ENCODE results near the gene RPP38.

The RPP38 gene

GRCh38 chr10:15112657-15113056 lies 15.5 kb downstream of the RPP38 start:
- DNase-seq (ENCODE audit: low spot score) = no peak

- DNase-seq (ENCODE audit: low spot score) = no peak
Observed at GRCh38 chr10:15113766-15114165, 16.6 kb downstream of the RPP38 start.

- no peak for DNase-seq (ENCODE audit: low spot score)
Observed at GRCh38 chr10:15116225-15116624, 19.1 kb downstream of the RPP38 start.

GRCh38 chr10:15118615-15119014 lies 21.5 kb downstream of the RPP38 start:
- DNase-seq (ENCODE audit: low spot score) = no peak

- no peak for DNase-seq (ENCODE audit: low spot score)
Observed at GRCh38 chr10:15120523-15120922, 23.4 kb downstream of the RPP38 start.

GRCh38 chr10:15121707-15122106 lies 24.6 kb downstream of the RPP38 start:
- no peak for DNase-seq (ENCODE audit: low spot score)

- DNase-seq (ENCODE audit: low spot score) = no peak
Observed at GRCh38 chr10:15122477-15123030, 25.4 kb downstream of the RPP38 start.

GRCh38 chr10:15123749-15124184 lies 26.6 kb downstream of the RPP38 start:
- no peak for DNase-seq (ENCODE audit: low spot score)

- DNase-seq (ENCODE audit: low spot score) = no peak
Observed at GRCh38 chr10:15124190-15124589, 27.0 kb downstream of the RPP38 start.

GRCh38 chr10:15124908-15125307 lies 27.8 kb downstream of the RPP38 start:
- DNase-seq (ENCODE audit: low spot score) = no peak

- no peak for DNase-seq (ENCODE audit: low spot score)
Observed at GRCh38 chr10:15131330-15131729, 34.2 kb downstream of the RPP38 start.

- DNase-seq (ENCODE audit: low spot score) = no peak
Observed at GRCh38 chr10:15136129-15137035, 39.2 kb downstream of the RPP38 start.

- DNase-seq (ENCODE audit: low spot score) = no peak
Observed at GRCh38 chr10:15137036-15137359, 39.8 kb downstream of the RPP38 start.

GRCh38 chr10:15137636-15138035 lies 40.5 kb downstream of the RPP38 start:
- DNase-seq (ENCODE audit: low spot score) = no peak

- no peak for DNase-seq (ENCODE audit: low spot score)
Observed at GRCh38 chr10:15140698-15141097, 43.5 kb downstream of the RPP38 start.

GRCh38 chr10:15141136-15142054 lies 44.2 kb downstream of the RPP38 start:
- peak; percentile 74 for DNase-seq (ENCODE audit: low spot score)

GRCh38 chr10:15144788-15145187 lies 47.6 kb downstream of the RPP38 start:
- no peak for DNase-seq (ENCODE audit: low spot score)

- no peak for DNase-seq (ENCODE audit: low spot score)
Observed at GRCh38 chr10:15146366-15146765, 49.2 kb downstream of the RPP38 start.

- no peak for DNase-seq (ENCODE audit: low spot score)
Observed at GRCh38 chr10:15147594-15148392, 50.6 kb downstream of the RPP38 start.

GRCh38 chr10:15149042-15149771 lies 52.1 kb downstream of the RPP38 start:
- DNase-seq (ENCODE audit: low spot score) = no peak

- DNase-seq (ENCODE audit: low spot score) = no peak
Observed at GRCh38 chr10:15150563-15150962, 53.4 kb downstream of the RPP38 start.
